Glutamatergic neuron (in vitro differentiated cells): ENCODE measurements around the gene IFITM1. TPM values are rescaled to one million over a fixed set of nuclear protein-coding genes. Genes with fewer than 3 reads are reported as not detected.

ENCODE experiments used
- DNase-seq: peaks from one replicate; pipeline ENCODE4 v3.0.0; 2022
- H3K27ac Mint-ChIP-seq: one replicate; pipeline ENCODE4 v1.8.0; 2020; ENCODE audit warnings: mild to moderate bottlenecking, mixed read lengths, inconsistent platforms; ENCODE audit not compliant: unreplicated experiment
- H3K27me3 Mint-ChIP-seq: one replicate; pipeline ENCODE4 v1.8.0; 2020; ENCODE audit warnings: mild to moderate bottlenecking, moderate library complexity, mixed read lengths, inconsistent platforms; ENCODE audit not compliant: unreplicated experiment
- H3K36me3 Mint-ChIP-seq: one replicate; pipeline ENCODE4 v1.8.0; 2020; ENCODE audit warnings: mild to moderate bottlenecking, mixed read lengths, inconsistent platforms; ENCODE audit not compliant: unreplicated experiment
- H3K4me1 Mint-ChIP-seq: one replicate; pipeline ENCODE4 v1.8.0; 2020; ENCODE audit warnings: mild to moderate bottlenecking, low read depth, mixed read lengths, inconsistent platforms; ENCODE audit not compliant: unreplicated experiment
- H3K4me3 Mint-ChIP-seq: one replicate; pipeline ENCODE4 v1.8.0; 2020; ENCODE audit warnings: mild to moderate bottlenecking, mixed read lengths, inconsistent platforms; ENCODE audit not compliant: unreplicated experiment
- H3K9me3 Mint-ChIP-seq: one replicate; pipeline ENCODE4 v1.8.0; 2020; ENCODE audit warnings: mild to moderate bottlenecking, moderate library complexity, mixed read lengths, inconsistent platforms; ENCODE audit not compliant: unreplicated experiment
- total RNA-seq: library from RNA; stranded (reverse); fragmentation: NEBNext Ultra II Directional; extraction: Animal tissue kit (Norgen Biotek cat#: 25700); gene quantifications from one replicate; pipeline ENCODE4 v1.2.1, GENCODE V29; 2021; ENCODE audit not compliant: unreplicated experiment
- TF ChIP-seq, protein P1 (sequence below): fragments of 200-600 bp; sonication (generic); IDR thresholded peaks from one replicate; pipeline ENCODE4 v1.5.0; 2021; ENCODE audit not compliant: partially characterized antibody, unreplicated experiment

IFITM1 gene
- total RNA-seq, 1 donor from 2014 or later = 2.6 TPM

DNA sequence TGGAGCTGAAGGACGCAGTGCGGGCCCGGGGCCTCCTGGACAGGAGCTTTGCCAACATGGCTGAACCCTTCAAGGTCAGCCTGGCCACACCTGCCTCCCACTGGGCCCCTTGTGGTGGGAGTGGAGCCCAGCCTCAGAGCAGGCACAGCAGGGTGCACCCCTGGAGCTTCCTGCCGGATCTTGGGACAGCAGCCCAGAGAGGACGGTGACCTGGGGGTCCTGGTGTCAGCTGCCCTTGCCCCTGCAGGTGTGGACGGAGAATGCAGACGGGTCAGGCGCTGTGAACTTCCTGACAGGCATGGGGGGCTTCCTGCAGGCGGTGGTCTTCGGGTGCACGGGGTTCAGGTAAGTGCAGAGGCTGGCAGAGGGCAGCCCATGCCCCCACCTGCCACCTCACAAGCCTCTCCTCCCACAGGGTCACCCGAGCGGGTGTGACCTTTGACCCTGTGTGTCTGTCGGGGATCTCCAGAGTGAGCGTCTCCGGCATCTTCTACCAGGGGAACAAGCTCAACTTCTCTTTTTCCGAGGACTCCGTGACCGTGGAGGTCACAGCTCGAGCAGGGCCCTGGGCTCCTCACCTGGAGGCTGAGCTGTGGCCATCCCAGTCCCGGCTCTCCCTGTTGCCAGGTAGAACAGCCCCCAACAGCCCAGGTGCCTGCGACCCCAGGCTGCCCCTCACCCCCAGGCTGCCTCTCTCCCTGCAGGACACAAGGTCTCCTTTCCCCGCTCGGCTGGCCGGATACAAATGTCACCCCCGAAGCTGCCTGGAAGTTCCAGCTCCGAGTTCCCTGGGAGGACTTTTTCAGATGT lies 19.8 kb upstream of the IFITM1 start:
- H3K9me3 Mint-ChIP-seq = peaks cover 2% of the 10 kb centered on the region
- TF ChIP-seq, protein P1, sequence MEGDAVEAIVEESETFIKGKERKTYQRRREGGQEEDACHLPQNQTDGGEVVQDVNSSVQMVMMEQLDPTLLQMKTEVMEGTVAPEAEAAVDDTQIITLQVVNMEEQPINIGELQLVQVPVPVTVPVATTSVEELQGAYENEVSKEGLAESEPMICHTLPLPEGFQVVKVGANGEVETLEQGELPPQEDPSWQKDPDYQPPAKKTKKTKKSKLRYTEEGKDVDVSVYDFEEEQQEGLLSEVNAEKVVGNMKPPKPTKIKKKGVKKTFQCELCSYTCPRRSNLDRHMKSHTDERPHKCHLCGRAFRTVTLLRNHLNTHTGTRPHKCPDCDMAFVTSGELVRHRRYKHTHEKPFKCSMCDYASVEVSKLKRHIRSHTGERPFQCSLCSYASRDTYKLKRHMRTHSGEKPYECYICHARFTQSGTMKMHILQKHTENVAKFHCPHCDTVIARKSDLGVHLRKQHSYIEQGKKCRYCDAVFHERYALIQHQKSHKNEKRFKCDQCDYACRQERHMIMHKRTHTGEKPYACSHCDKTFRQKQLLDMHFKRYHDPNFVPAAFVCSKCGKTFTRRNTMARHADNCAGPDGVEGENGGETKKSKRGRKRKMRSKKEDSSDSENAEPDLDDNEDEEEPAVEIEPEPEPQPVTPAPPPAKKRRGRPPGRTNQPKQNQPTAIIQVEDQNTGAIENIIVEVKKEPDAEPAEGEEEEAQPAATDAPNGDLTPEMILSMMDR = no peak
- peak; percentile 14 for DNase-seq
- H3K27ac Mint-ChIP-seq = no peak overlapping the region
- peaks cover 11% of the 10 kb centered on the region for H3K27me3 Mint-ChIP-seq
- no peak overlapping the region for H3K4me3 Mint-ChIP-seq
- H3K36me3 Mint-ChIP-seq = no peaks in the 10 kb centered on the region
- H3K4me1 Mint-ChIP-seq = peaks cover 5% of the 10 kb centered on the region

- H3K9me3 Mint-ChIP-seq = peaks cover 2% of the 10 kb centered on the region
- peak; percentile 13 for DNase-seq
- TF ChIP-seq, protein P1 = no peak
- H3K36me3 Mint-ChIP-seq = no peaks in the 10 kb centered on the region
- peaks cover 11% of the 10 kb centered on the region for H3K27me3 Mint-ChIP-seq
- H3K4me1 Mint-ChIP-seq = peaks cover 5% of the 10 kb centered on the region
- H3K4me3 Mint-ChIP-seq = no peak overlapping the region
- no peak overlapping the region for H3K27ac Mint-ChIP-seq
Observed at GRCh38 chr11:294780-295179, 19.1 kb upstream of the IFITM1 start.

DNA sequence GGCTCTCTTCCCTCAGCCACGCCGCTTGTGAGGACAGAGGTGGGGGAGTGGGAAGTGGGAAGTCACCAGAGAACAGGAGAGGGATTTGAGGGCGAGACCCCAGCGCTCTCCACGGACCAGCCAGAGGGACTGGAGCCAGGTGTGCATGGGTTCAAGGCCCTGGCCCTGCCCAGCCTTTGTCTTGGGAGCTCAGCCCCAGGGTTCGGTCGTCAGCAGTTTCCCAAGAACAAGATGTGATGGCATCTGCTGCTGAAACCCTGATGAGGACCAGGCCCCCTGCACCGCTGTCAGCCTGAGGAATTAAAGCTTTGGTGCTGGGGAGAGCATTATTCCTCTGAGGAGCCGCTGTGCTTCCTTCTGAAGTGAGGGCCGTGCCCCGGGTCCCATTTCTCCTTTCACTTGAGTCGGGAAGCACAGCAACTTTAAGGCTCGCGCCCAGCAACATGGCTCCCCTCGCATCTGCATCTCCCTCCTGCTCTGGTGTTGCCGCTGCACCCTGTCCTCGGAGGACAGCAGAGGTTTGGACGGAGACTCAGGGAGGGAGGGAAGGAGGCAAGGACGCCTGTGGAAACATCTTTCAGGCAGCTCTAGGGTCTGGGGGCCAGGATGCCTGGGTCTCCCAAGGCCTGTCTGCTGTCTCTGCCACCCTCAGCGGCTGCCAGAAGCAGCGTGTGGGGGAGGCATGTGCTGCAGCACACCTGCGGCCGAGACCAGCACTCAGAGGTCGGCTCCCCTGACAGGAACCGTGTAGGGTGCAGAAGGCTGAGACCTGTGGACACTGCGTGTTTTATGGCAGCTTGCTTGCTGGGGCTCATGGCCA lies 18.3 kb upstream of the IFITM1 start:
- DNase-seq = peak; percentile 13
- peaks cover 11% of the 10 kb centered on the region for H3K27me3 Mint-ChIP-seq
- H3K36me3 Mint-ChIP-seq = no peaks in the 10 kb centered on the region
- peaks cover 2% of the 10 kb centered on the region for H3K9me3 Mint-ChIP-seq
- peaks cover 9% of the 10 kb centered on the region for H3K4me1 Mint-ChIP-seq
- H3K27ac Mint-ChIP-seq = no peak overlapping the region
- no peak overlapping the region for H3K4me3 Mint-ChIP-seq
- TF ChIP-seq, protein P1 = no peak

GRCh38 chr11:296171-297050 lies 17.4 kb upstream of the IFITM1 start:
- Mint-ChIP-seq H3K9me3 (no peaks in the 10 kb centered on the region), H3K36me3 (no peaks in the 10 kb centered on the region), H3K4me3 (no peak overlapping the region), H3K4me1 (peaks cover 10% of the 10 kb centered on the region), H3K27ac (no peak overlapping the region), H3K27me3 (peaks cover 10% of the 10 kb centered on the region)
- DNase-seq = peak; percentile 12
- TF ChIP-seq, protein P1 = no peak
